ENCODE results near the gene FHIT. TPM values are rescaled to one million over a fixed set of nuclear protein-coding genes. Genes with fewer than 3 reads are reported as not detected.

The FHIT gene
- total RNA-seq, 1 donor from 2014 or later: 5.5 TPM

DNA sequence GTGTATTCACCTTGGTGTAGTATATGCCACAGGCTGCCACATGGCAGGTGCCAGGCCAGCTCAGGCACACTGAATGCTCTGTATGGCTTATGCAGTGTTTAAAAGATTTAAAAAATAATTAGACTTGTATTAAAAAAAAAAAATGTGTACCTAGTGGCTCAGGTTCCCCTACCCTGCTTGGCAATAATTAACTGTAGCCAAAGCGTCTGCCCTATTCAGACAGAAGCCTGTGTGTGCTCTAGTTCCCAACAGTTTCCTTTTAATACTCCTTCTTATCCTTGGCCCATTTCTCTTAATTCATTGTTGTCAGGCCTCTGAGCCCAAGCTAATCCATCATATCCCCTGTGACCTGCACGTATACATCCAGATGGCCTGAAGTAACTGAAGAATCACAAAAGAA is 1449.2 kb downstream of the FHIT start:
- DNase-seq (ENCODE audit: low read depth): peak; percentile 15

DNA sequence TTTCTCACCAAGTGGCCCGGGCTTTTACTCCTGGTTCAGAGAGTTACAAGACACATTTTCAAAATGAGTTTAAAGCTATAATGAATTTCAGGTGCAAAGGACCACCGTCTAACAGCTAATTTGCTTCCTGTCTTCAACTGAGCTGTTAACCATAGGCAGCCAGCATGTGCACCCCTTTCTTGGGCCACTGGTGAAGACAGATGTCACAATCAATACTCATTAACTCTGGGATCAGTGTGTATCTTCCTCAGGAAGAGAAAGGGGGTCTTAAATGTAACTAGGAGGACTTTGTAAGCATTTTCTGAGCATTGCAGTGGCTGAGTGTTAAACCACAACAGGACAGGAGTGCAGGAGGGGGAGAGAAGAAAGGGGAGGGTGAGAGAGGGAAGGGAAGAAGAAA is 1450.8 kb downstream of the FHIT start:
- no peak for DNase-seq (ENCODE audit: low read depth)

DNA sequence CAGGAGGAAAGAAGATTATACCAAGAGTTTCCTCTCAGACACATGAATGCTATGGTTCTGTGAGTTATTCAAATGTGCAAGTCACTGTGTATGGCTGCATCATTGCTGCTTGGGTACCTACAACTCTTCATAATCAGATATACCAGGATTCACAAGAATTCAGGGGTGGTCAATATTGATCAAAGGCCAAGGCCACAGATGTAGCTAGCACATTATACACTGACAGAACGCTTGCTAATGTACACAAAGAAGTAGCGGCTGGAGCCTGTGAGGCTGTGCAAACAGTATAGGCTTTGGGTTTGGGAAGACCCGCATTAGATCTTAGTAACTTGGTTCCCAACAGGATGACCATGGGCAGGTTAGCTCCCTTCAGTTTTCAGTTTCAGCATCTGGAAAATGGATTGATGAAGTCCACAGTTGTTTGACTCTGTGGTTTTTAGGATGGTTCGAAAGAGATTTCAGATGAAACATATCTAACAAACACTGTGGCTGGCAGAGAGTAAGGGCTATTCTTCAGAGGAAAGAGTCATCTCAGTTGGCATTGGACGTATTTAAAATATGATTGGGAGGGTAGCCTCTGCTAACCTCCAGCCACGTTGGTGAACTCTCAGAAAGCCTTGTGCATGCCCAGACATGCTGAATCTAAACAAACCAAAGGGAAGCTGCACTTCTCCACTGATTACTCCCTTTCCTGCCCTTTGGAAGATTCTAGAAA is 1452.7 kb downstream of the FHIT start:
- no peak for DNase-seq (ENCODE audit: low read depth)

DNA sequence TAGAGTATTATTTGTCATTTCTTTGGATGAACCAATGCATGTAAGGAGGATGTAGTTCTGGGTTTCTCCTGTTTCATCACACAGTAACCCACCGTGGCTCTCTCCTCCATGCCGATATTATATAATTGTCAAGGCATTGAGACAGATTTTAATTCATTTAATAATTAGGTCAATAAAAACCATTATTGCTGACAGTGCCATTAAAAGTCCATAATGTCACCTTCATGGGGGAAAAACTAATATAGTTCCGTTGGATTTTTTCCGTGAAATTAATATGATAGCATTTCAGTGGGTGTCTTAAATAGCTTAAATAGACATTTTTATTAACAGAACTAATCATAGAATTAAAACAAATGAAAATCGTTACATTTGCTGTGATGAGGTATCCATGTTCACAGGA is 1453.7 kb downstream of the FHIT start:
- DNase-seq (ENCODE audit: low read depth): no peak

DNA sequence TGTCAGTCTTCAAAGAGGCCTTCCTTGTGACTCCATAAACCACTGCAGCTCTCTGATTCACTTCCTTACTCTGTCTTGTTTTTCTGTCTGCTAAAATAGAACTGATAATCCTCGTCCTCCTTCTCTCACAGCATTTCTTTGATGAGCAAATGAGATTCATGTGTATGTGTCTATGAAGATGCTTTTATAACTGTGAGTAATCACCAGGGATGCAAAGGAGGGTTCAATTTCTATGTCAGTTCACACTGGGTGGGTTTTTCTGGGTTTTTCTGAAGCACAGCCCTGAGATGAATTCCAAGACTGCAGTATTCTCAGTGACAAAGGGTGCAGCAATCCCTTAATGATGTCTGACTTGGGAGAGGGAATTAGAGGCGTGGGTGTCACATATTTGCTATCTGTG is 1454.8 kb downstream of the FHIT start:
- no peak for DNase-seq (ENCODE audit: low read depth)

DNA sequence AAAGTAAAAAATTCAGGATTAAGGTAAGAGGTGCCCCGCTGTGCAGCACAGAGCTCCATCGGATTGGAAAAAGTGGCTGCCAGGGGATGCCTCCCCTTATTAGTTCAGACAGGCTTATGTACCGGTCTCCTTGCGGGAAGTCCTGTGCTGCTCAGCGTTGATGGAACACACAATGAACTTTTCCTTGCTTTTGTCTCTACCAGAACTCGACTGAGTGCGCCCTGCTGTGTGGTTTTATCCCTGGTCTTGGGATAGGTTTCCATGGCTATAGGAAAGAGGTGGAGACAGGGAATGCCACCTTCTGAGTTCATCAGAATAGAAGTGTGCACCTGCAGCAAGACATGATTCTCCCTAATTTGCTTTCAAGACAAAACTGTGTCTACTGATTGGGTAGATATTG is 1455.5 kb downstream of the FHIT start:
- no peak for DNase-seq (ENCODE audit: low read depth)

DNA sequence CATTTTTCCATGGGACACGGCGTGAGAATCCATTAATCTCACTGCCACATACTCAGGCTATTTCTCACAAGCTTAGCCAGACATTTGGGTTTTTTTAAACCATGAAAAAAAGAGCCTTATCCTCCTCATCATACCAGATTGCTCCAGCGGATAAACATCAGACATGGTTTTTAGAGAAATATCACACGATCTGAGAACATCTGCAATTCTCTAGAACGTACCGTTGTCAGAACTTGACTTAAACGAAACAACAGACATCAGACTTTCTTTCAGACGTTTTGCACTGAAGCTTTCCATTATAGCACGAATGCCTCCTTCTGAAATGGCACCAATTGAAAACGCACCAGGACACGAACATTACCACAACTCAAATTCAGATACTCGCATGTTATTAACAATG is 1457.3 kb downstream of the FHIT start:
- no peak for DNase-seq (ENCODE audit: low read depth)

DNA sequence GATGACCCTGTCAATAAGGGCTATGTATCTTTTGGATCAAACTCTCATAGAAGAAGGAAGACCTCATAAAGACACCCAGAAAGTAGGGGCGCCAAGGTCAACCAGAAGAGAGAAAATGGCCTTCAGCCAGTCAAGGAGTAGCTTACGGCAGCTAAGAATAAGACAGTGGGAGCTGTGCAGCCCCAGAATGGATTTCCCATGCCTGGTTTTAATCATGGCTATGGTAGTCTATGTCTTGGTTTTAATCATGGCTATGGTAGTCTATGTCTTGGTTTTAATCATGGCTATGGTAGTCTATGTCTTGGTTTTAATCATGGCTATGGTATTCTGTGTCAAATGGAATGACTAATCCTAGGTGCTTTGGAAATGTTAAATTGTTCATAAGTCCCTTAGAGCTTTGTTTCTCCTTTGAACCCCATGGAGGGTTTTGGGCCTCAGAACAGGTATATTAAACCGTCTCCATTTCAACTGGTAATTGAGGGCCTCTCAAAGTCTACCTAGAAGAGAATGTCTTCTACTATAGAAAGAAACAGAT is 1459.4 kb downstream of the FHIT start:
- DNase-seq (ENCODE audit: low read depth): no peak

DNA sequence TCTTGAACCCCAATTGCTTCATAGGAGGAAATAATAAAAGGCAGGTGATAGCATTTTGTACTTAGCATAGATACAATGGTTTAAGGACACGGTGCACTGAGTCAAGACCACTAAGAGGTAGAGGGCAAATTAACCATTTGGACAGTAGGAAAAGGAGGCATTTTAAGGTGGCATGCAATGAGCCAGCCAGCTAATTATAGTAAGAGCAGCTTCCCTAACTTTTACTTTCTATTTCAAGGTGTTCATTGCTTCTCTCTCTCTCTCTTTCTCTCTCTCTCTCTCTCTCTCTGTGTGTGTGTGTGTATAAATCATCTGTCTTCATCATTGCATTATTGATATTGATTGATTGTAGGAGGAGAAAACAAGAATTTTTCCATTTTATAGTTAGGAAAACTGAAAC is 1461.0 kb downstream of the FHIT start:
- DNase-seq (ENCODE audit: low read depth): no peak

DNA sequence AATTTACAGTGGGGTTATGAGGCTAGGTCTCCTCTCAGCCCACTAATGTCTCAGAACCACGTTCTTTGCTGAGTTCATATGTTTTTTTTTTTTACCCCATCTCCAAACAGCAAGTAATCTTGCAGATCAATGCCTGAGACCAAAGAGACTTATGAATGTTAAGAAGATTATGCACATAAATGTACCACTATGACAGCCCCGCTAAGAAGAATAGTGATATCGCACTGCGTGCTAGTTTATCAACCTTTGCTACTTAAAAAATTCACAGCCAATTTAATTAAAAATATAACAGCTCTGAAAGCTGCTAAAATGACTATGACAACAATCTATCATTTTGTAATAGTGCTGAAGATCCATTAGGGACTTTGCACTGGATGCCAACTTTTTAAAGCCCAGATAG is 1462.5 kb downstream of the FHIT start:
- DNase-seq (ENCODE audit: low read depth): no peak

DNA sequence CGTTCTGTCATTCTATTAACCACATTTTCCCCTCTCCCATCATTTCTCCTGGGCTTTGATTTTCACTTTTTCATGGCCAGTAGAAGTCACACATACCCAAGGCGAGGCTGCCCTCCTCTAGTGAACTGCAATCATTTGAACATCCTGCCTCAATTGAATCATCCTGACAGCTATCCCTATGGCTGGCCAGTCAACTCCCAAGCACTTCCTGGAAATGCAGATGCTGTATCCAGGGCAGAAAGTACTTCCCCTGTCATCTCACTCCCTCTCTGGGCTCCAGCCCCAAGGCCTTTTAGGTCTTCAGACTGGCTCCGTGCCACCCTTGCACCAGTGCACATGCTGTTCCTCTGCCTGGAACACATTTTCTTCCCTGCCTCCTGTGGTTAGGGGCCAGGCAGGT is 1463.1 kb downstream of the FHIT start:
- no peak for DNase-seq (ENCODE audit: low read depth)

DNA sequence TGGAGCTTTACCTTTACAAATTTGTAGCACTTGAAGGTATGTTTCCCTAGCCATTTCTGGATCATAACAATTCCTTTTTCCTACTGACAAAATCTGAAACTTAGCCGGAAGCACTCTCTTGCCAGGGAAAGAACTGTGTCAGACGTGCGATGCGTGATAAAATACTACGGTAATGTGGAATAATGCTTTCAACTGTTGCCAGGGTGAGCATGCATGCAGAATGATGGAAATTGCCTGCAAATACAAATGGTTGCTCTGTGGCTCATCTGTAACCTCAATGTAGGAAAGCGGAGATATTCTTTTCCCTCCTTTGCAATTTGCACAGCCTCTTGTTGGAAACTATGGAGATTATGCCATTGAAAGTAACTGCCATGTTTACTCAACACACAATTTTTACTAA is 1464.9 kb downstream of the FHIT start:
- DNase-seq (ENCODE audit: low read depth): no peak

DNA sequence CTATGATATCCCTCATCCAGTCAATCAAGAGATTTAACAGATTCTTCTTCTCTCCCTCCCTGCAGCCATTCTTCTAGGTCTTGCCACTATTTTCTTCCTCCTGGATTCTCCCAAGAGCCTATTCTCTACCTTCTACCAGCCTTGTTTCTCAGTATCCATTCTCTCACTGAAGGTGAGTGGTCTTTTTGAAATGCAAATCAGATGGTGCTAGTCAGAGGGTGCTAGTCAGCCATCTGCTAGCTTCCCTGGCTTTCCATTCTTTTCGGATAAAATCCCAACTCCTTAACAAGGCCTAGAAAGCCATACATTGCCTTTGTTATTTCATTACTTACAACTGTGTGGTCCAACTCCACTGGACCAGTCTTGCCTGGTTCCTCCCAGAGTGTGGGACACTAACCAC is 1467.1 kb downstream of the FHIT start:
- no peak for DNase-seq (ENCODE audit: low read depth)

DNA sequence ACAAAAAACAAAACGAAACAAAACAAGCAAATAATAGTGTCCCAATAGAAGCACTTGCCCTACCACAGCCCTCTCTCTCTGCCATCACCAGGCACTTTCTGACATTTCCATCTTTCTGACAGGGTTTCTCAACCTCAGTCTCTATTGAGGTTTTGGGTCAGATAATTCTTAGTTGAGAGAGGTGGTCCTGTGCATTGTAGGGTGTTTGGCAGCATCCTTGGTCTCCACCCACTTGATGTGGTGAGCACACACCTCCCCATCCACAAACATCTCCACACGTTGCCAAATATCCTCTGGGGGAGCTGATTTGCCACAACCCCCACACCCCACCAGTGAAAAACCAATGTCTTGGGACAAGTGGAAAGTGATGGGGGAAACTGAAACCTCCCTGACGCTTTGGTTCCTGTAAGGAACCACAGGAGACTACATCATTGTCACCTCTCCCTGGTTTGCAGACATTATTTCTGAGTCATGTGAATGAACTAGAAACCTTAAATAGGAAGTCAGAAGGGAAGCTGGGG is 1467.7 kb downstream of the FHIT start:
- no peak for DNase-seq (ENCODE audit: low read depth)

DNA sequence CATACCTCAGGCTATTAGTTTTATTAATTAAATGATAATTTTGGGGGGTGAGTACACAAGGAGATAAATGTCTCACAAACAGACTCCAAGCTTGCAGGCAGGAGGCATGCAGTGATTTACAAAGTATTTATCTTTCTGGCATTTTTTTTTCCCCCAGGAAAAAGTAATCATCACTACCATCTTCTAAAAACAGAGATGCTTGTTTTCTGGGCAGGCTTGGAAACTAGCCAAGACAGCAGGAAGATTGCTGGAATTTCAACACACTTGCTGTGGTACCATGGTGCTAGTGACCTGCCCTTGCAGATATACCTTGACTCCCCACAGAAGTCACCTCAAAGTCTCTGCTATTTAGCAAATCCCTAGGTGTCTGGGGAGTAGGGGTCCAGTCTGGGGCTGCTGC is 1468.6 kb downstream of the FHIT start:
- no peak for DNase-seq (ENCODE audit: low read depth)

DNA sequence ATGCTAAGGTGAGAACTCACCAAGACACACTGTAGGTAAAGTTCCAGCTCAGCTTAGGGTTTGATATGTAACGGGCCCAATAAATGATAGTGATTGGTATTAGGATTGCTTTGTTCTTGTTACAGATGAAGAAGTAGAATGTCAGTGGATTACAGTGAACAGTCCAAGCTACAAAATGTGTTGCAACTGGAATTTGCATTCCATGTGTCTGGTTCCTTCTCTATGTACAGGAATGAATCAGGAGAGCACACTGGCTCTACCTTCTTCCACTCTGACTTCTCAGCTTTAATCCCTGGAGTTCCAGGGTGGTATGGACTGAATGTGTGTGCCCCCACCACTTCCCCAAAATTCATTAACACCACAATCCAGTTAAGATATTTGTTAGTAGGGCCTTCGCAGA is 1471.0 kb downstream of the FHIT start:
- DNase-seq (ENCODE audit: low read depth): no peak

DNA sequence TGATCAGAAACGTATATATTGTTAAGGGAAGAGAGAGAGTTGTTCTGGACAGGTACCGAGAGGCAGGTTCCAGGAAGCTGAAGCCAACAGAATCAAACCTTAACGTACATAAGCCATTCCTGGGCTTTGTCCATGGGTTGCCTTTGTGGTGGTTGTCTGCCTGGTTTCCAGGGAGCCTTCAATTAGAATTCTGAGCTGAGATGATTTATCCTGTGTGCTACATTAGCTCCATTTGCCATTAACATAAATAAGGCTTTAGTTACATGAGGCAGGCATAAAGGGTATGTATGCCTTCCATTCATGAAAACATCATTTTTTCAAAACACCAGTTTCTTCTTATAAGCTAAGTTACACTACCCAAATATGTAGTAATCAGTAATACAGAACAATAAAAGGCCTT is 1472.0 kb downstream of the FHIT start:
- no peak for DNase-seq (ENCODE audit: low read depth)

DNA sequence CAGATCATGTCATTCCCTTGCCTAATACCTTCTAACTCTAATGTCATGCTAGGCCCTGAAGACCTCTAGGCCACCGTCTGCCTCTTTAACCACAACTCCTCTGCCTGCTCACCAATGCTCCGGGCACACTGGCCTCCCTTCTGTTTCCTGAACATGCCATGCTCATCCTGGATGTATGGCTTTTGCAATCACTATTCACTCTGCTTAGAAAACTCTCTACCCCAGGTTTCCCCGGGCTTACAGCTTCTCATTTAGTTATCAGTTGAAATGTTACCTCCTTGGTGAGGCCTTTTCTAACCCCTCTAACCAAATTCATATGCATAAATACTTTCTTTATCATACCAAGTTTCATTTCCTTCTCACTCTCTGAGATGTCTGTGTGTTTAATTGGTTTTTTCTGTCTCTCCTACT is 1473.6 kb downstream of the FHIT start:
- no peak for DNase-seq (ENCODE audit: low read depth)

DNA sequence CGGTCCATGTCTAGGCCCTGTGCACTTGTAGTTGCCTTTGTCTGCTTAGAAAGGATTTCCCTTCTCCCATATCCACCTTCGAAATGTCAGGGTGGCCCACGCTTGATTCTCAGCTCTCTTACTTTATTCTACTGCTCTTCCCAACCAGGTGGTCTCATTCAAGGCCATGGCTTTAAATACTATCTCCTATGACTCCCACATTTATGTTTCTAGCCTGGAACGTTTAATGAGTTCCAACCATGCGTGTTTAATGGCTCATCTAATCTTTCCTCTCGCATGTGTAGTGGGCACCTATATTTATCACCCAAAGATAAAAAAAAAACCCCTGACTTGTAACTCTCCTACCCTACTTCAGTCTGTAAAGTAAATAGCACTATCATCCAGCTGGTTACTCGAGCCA is 1474.2 kb downstream of the FHIT start:
- no peak for DNase-seq (ENCODE audit: low read depth)

DNA sequence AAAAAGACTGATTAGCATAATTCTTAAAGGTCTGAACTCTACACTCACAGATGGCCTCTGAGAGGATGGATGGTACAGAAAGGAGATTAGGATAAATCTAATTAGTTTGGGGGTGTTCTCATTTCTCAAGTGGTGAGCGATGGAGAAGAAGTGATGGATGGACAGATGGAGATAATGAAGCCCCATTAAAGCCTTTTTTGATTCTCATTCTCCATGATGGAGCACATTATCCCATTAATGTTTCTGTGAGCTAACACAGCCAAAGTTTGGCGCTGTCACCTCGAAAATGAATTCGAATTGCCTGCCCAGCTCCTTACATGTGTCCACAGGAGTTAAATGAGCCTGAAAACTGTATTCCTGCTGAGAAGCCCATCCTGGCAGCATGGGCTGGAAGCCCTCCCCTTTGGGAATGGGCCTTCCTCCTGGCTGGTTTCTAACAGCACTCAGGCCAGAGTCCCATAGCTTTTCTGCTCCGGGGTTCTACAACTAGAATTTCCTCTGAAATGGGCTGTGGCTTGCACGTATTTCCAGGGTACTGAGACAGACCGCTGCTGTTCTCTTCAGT is 1475.4 kb downstream of the FHIT start:
- no peak for DNase-seq (ENCODE audit: low read depth)

DNA sequence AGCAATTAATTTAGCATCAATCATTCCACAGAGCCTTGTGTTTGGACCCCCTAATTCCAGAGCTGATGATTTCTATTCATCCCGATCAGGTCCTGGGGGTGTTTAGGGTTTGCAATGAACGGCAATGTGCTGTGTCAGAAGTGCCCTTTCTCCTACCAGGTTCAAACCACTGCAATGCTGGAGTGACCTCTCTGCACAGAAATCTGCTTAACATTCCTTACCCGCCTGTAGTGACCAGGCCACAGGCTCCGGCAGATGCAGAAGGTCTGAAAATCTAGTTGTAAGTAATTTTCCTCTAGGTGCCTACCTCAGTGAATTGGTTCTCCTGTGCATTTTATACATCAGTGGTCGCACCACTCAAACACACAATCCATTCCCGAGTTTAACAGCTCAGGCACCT is 1476.1 kb downstream of the FHIT start:
- no peak for DNase-seq (ENCODE audit: low read depth)

DNA sequence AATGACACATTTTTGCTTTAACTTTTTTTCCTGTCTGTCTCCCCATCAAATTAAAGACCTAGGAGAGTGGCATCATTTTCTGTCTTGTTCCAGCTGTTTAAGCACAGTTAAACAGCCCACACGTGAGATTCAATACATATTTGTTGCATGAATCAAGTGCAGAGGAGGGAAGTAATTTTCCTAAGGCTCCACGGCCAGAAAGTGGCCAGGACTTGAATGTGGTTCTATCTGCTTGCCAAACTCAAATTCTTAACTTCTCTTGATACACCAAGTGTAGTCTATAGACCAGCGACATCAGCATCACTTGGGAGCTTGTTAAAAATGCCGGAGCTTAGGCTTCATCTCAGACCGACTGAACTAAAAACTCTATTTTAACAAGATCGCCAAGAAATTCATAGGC is 1476.6 kb downstream of the FHIT start:
- DNase-seq (ENCODE audit: low read depth): peak; percentile 45

DNA sequence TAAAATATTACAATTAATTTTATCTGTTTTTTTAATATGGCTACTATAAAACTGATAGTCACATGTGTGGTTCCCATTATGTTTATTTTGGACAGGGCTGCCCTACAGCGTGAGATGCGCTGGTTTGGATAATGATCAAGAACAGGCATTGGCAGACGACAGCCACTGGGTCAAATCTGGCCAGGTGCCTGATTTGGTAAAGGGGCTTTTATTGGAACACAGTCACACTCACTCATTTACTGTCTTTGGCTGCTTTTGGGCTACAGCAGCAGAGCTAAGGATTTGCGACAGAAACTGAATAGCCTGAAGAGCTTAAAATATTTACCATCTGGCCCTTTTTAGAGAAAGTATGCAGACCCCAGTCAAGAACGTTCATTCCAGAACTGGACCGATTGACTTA is 1477.3 kb downstream of the FHIT start:
- DNase-seq (ENCODE audit: low read depth): no peak

All from renal cortical epithelial cell (primary cell).